ENCODE results near the gene ZFYVE16.
A peak's percentile ranks its signal among the peaks of the same experiment; 100 is the strongest.
"Not testable (repeated sequence)": the region's sequence is repeated elsewhere in the genome, so short reads cannot be mapped to it uniquely, and the experiment has no call there.

ZFYVE16 gene

GRCh38 chr5:80411589-80412219 lies 3.8 kb downstream of the ZFYVE16 start:
- peak; percentile 12 for DNase-seq

GRCh38 chr5:80414113-80414512 lies 6.2 kb downstream of the ZFYVE16 start:
- no peak for DNase-seq

GRCh38 chr5:80417973-80418372 lies 10.1 kb downstream of the ZFYVE16 start:
- DNase-seq, result no peak

- not testable (repeated sequence) for DNase-seq
Observed at GRCh38 chr5:80424365-80424764, 16.5 kb downstream of the ZFYVE16 start.

GRCh38 chr5:80435476-80435875 lies 27.6 kb downstream of the ZFYVE16 start:
- no peak for DNase-seq

- DNase-seq, result no peak
Observed at GRCh38 chr5:80437326-80437725, 29.5 kb downstream of the ZFYVE16 start.

- DNase-seq, result no peak
Observed at GRCh38 chr5:80438739-80439138, 30.9 kb downstream of the ZFYVE16 start.

- no peak for DNase-seq
Observed at GRCh38 chr5:80439213-80439612, 31.3 kb downstream of the ZFYVE16 start.

GRCh38 chr5:80442742-80443141 lies 34.9 kb downstream of the ZFYVE16 start:
- DNase-seq, result no peak

- DNase-seq, result no peak
Observed at GRCh38 chr5:80453366-80453765, 45.5 kb downstream of the ZFYVE16 start.

- DNase-seq, result no peak
Observed at GRCh38 chr5:80463269-80463668, 55.4 kb downstream of the ZFYVE16 start.

- no peak for DNase-seq
Observed at GRCh38 chr5:80466669-80467485, 59.0 kb downstream of the ZFYVE16 start.

GRCh38 chr5:80468131-80468530 lies 60.3 kb downstream of the ZFYVE16 start:
- no peak for DNase-seq

- DNase-seq, result not testable (repeated sequence)
Observed at GRCh38 chr5:80470631-80471030, 62.8 kb downstream of the ZFYVE16 start.

GRCh38 chr5:80474929-80475328 lies 67.1 kb downstream of the ZFYVE16 start:
- DNase-seq, result no peak

GRCh38 chr5:80479713-80480112 lies 71.8 kb downstream of the ZFYVE16 start:
- no peak for DNase-seq

GRCh38 chr5:80480354-80480753 lies 72.5 kb downstream of the ZFYVE16 start:
- DNase-seq, result no peak

GRCh38 chr5:80481019-80481893 lies 73.4 kb downstream of the ZFYVE16 start:
- DNase-seq, result no peak

GRCh38 chr5:80482578-80482977 lies 74.7 kb downstream of the ZFYVE16 start:
- no peak for DNase-seq

GRCh38 chr5:80483636-80484232 lies 75.9 kb downstream of the ZFYVE16 start:
- no peak for DNase-seq

- DNase-seq, result no peak
Observed at GRCh38 chr5:80487444-80487828, 79.6 kb downstream of the ZFYVE16 start.

GRCh38 chr5:80487829-80488721 lies 80.2 kb downstream of the ZFYVE16 start, which contains the start of gene FAM151B:
FAM151B (plus strand) TSS chr5:80488100; CDS start chr5:80488124, 24 bp downstream.
- peak; percentile 92 for DNase-seq
